Effector memory CD8-positive, alpha-beta T cell (primary cell): ENCODE data around the gene MVB12B.
A peak's percentile ranks its signal among the peaks of the same experiment; 100 is the strongest.

Experiments
- ATAC-seq: fragments of 150-1000 bp; cut with Tn5 transposase; replicated peaks from 2 replicates; pipeline ENCODE4 v1.10.0; 2021; ENCODE audit warnings: mild to moderate bottlenecking, moderate library complexity
- DNase-seq, 3 experiments: peaks; one replicate each; pipeline ENCODE4 v3.0.0; 2021
- H3K27ac Mint-ChIP-seq, 2 donors: one replicate each; pipeline ENCODE4 v1.8.0; 2022; ENCODE audit warnings: mild to moderate bottlenecking in 2 of 2, mixed read lengths in 2 of 2, moderate library complexity in 2 of 2
- H3K27me3 Mint-ChIP-seq, 2 donors: one replicate each; pipeline ENCODE4 v1.8.0; 2022; ENCODE audit warnings: mixed read lengths in 2 of 2
- H3K36me3 Mint-ChIP-seq: one replicate; pipeline ENCODE4 v1.8.0; 2022; ENCODE audit warnings: mild to moderate bottlenecking, moderate library complexity, mixed read lengths; ENCODE audit not compliant: insufficient read depth
- H3K4me1 Mint-ChIP-seq, 2 donors: one replicate each; pipeline ENCODE4 v1.8.0; 2022; ENCODE audit warnings: low read depth in 2 of 2, mixed read lengths in 2 of 2
- H3K4me3 Mint-ChIP-seq, 2 donors: one replicate each; pipeline ENCODE4 v1.8.0; 2022; ENCODE audit warnings: mild to moderate bottlenecking in 2 of 2, mixed read lengths in 2 of 2, moderate library complexity in 2 of 2
- H3K9me3 Mint-ChIP-seq, 2 donors: one replicate each; pipeline ENCODE4 v1.8.0; 2022; ENCODE audit warnings: mixed read lengths in 2 of 2

The MVB12B gene

DNA sequence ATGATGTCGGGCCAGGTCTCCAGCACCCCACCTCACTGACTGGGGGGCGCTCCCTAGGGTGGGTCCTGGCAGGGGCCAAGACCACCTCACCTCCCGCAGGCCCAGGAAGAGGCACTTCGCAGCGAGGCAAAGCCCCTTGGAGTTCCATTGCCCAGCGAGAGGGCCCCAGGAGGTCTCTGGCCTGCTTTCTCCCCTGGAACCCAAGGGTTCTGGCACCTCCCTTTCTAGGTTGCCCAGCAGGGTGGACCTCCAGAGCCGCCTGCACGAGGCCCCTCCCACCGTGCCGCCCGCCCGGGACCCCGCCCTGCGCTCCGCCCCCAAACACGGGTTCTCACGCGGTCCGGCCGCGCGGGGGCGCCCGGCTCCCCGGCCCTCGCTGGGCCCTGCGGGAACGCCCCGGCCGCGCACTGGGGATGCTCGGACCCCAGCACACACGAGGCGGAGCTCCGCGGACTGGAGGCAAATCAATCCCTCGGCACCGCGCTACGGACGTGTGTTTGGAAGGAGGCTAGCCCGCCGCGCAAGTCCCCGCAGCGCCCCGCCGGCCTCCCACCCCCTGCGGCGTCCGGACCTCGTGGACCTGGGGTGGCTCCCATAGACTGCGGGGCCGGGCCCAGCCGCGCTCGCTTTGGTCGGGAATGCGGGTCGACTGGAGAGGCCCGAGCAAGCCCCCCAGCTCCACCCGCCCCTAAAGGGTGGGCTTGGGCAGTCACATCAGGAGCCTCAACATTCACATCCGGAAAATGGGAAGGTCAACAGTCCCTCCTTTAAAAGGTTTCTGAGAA lies 187.6 kb downstream of the MVB12B start:
- H3K27ac Mint-ChIP-seq: no peak overlapping the region
- peaks cover 32 to 39% of the 10 kb centered on the region in 2 donors for H3K4me1 Mint-ChIP-seq
- DNase-seq: peak; percentile 61 to 70 (median 63)
- peak; percentile 65 for ATAC-seq
- no peaks in the 10 kb centered on the region for H3K36me3 Mint-ChIP-seq
- H3K9me3 Mint-ChIP-seq: no peaks in the 10 kb centered on the region
- peak overlapping the region in 1 of 2 donors; percentile 52 for H3K4me3 Mint-ChIP-seq
- H3K27me3 Mint-ChIP-seq: no peaks in the 10 kb centered on the region

GRCh38 chr9:126515001-126515872 lies 188.6 kb downstream of the MVB12B start:
- no peak overlapping the region for H3K27ac Mint-ChIP-seq

GRCh38 chr9:126515873-126516505 lies 189.4 kb downstream of the MVB12B start:
- Mint-ChIP-seq H3K27me3 (no peaks in the 10 kb centered on the region), H3K4me3 (peak overlapping the region; percentile 81 to 91), H3K9me3 (no peaks in the 10 kb centered on the region), H3K4me1 (peaks cover 39 to 45% of the 10 kb centered on the region in 2 donors), H3K27ac (no peak overlapping the region), H3K36me3 (no peaks in the 10 kb centered on the region)
- no peak for ATAC-seq
- no peak for DNase-seq

More at GRCh38 chr9:126515001-126515872, 188.6 kb downstream of the MVB12B start:
- Mint-ChIP-seq H3K9me3 (no peaks in the 10 kb centered on the region), H3K36me3 (no peaks in the 10 kb centered on the region), H3K4me1 (peaks cover 39 to 45% of the 10 kb centered on the region in 2 donors), H3K4me3 (peak overlapping the region; percentile 22 to 52), H3K27me3 (no peaks in the 10 kb centered on the region)
- ATAC-seq: no peak
- no peak for DNase-seq

DNA sequence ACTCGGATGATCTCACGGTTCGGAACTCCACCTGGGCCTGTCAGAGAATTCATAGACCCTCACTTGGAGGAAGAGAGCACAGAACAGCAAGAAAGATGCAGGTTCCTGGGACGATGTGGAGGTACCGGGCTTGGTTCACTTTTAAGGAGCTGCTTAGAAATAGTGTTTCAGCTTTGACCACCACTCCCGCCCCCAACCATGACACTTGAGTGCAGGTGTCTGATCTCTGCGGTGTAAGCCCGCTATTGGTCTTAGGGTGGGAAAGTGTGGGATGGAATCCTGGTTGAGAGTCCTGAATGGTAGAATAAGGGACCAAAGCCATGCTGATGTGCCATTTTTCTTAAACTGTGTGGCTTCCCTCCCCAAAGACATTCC lies 189.9 kb downstream of the MVB12B start:
- Mint-ChIP-seq H3K4me3 (peak overlapping the region; percentile 81 to 91), H3K4me1 (peaks cover 39 to 45% of the 10 kb centered on the region in 2 donors), H3K9me3 (no peaks in the 10 kb centered on the region), H3K36me3 (no peaks in the 10 kb centered on the region), H3K27ac (peak overlapping the region; percentile 89 to 93), H3K27me3 (no peaks in the 10 kb centered on the region)
- ATAC-seq (no peak), DNase-seq (no peak)

DNA sequence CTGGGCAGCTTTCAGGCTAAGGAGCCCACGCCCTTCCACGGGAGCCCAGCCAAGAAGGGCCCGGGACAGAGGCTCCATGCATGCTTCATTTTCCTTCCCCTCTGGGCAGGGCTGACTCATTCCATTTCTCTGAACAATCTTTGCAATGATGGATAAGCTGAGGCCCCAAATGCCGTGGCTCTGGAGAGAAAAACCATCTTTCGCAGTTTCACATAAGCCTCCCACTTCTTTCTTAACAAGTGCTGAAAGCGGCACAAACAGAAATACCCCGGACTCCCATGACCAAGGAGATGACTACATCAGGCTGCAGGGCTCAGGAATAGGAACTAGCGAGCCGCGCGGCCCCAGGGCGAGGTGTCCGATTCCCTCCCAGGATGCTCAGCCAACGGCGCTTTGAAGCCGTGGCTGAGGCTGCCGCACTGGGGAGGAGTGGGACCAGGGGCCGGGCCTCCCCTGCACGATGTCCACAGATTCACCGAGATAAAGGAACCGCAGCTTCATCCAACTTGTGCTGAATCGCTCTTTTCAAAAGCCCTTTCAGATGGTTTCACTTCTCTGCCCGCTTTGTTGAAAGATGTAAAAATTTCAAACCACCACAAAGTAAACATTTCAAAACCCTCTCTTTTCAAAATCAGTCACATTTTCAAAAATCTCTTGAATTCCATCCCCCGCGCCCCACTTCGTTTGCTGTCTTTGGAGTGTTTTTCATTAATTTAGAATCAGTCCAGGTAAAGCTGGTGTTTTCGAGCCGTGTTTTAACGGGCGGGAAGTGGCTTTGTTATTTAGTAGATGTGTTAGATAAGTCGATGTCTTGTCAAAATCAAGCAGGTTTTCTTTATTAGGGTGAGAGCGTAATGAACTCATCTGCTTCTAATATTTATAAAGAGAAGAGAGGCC lies 190.6 kb downstream of the MVB12B start:
- H3K27me3 Mint-ChIP-seq: no peaks in the 10 kb centered on the region
- H3K36me3 Mint-ChIP-seq: no peaks in the 10 kb centered on the region
- peak overlapping the region; percentile 81 to 91 for H3K4me3 Mint-ChIP-seq
- peak; percentile 62 for ATAC-seq
- H3K9me3 Mint-ChIP-seq: no peaks in the 10 kb centered on the region
- peak; percentile 42 to 46 (median 43) for DNase-seq
- peaks cover 39 to 45% of the 10 kb centered on the region in 2 donors for H3K4me1 Mint-ChIP-seq
- H3K27ac Mint-ChIP-seq: peak overlapping the region; percentile 89 to 93

DNA sequence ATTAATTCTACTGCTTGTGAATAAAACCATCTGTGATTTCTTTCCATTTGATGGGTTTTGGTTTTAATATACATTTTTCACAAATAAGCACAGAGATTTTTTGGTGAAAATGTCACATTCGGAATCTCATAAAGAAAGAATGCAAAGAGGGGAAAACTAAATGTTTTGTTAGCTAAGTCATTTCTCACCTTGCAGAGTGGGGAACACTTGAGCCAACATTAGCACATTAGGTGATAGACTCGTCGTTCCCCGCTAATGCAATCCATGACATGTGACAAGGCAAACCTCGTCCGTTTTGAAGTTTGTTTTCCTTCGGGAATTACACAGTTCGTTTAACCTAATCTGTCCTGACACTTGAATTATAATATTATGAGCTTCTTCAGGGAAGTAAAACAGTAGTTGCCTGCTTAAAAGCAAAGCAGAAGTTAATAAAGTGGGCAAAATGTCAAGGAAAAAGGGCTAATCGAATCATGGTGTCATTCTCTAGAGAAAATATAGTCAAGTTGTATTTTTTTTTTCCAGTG lies 191.3 kb downstream of the MVB12B start:
- Mint-ChIP-seq H3K27me3 (no peaks in the 10 kb centered on the region), H3K36me3 (no peaks in the 10 kb centered on the region), H3K4me1 (peaks cover 41 to 46% of the 10 kb centered on the region in 2 donors), H3K4me3 (peak overlapping the region; percentile 81 to 91), H3K27ac (peak overlapping the region; percentile 89 to 93), H3K9me3 (no peaks in the 10 kb centered on the region)
- ATAC-seq (no peak), DNase-seq (no peak)

GRCh38 chr9:126518763-126519162 lies 192.1 kb downstream of the MVB12B start:
- Mint-ChIP-seq H3K27ac (peak overlapping the region; percentile 77 to 79), H3K4me1 (peaks cover 46 to 52% of the 10 kb centered on the region in 2 donors), H3K27me3 (no peaks in the 10 kb centered on the region), H3K4me3 (peak overlapping the region; percentile 57 to 91), H3K36me3 (peaks cover under 1% of the 10 kb centered on the region), H3K9me3 (no peaks in the 10 kb centered on the region)
- ATAC-seq (no peak), DNase-seq (no peak)

DNA sequence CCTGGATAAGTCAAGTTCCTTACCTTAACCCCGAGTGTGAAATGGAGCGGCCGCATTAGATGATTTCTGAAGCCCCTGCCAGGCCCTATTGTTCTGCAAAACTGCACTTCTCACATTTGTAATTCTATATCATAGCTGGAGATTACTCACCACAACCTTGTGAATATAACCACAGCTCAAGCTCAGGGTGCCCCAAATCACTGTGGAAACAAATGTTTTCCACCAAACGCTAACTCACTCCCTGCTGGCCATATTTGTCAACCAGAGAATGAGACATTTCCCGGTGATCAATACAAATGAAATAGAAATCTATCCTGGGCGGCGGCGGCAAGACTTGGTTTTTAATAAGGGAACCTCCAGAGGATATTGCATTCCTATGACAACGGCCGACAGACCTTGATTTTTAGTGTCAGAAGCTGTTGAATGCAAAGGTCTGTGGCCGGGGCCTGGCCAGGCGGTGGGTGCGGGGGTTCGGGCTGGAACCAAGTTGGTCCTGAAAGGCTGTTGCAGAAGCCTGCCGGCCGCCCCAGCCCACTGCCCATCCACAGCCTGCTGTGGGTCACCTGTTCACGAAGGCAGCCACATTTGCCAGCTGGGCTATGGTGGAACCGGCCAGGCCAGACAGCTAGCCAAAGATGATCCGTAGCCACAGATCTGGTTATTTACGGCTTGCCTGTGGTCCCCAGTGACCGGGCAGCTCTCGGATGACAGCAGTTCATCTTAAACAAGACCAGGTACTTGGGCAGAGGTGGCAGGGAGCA lies 193.2 kb downstream of the MVB12B start:
- H3K27me3 Mint-ChIP-seq: no peaks in the 10 kb centered on the region
- peak; percentile 51 for ATAC-seq
- H3K4me1 Mint-ChIP-seq: peaks cover 55 to 60% of the 10 kb centered on the region in 2 donors
- no peaks in the 10 kb centered on the region for H3K9me3 Mint-ChIP-seq
- H3K4me3 Mint-ChIP-seq: peak overlapping the region; percentile 57 to 91
- peak in 1 of 3 experiments; percentile 35 for DNase-seq
- H3K27ac Mint-ChIP-seq: peak overlapping the region; percentile 77 to 79
- peaks cover 4% of the 10 kb centered on the region for H3K36me3 Mint-ChIP-seq

- Mint-ChIP-seq H3K27me3 (no peaks in the 10 kb centered on the region), H3K36me3 (peaks cover 4% of the 10 kb centered on the region), H3K9me3 (no peaks in the 10 kb centered on the region), H3K27ac (peak overlapping the region; percentile 77 to 79), H3K4me1 (peaks cover 51 to 56% of the 10 kb centered on the region in 2 donors), H3K4me3 (no peak overlapping the region)
- ATAC-seq (no peak), DNase-seq (no peak)
These were observed 193.8 kb downstream of the MVB12B start for GRCh38 chr9:126520453-126520852.

DNA sequence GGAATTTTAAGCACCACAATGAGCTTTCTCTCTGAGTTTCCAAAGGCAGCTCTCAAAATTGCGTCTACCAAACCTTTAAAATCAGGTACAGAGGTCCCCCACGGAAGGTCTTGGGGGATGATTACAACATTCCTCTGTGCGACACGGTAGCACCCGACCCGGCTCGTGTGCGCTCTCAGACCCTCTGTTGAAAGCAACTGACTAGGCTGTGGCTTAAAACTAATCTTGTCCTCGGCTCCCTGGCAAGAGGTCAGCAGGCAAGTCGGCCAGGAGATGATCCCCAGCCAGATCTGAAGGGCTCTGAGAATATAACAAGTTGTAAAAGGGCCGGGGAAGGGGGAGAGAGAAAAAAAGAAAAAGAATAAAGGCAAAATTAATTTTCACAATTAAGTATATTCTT lies 194.5 kb downstream of the MVB12B start:
- Mint-ChIP-seq H3K36me3 (peaks cover 4% of the 10 kb centered on the region), H3K27me3 (no peaks in the 10 kb centered on the region), H3K9me3 (no peaks in the 10 kb centered on the region), H3K27ac (peak overlapping the region in 1 of 2 donors; percentile 41), H3K4me1 (peaks cover 51 to 54% of the 10 kb centered on the region in 2 donors), H3K4me3 (no peak overlapping the region)
- DNase-seq (no peak), ATAC-seq (no peak)

- Mint-ChIP-seq H3K27ac (no peak overlapping the region), H3K9me3 (no peaks in the 10 kb centered on the region), H3K4me1 (peaks cover 48 to 51% of the 10 kb centered on the region in 2 donors), H3K4me3 (no peak overlapping the region), H3K27me3 (no peaks in the 10 kb centered on the region), H3K36me3 (peaks cover 4% of the 10 kb centered on the region)
- DNase-seq (no peak), ATAC-seq (no peak)
These were observed 194.9 kb downstream of the MVB12B start for GRCh38 chr9:126521551-126521950.
